NT2/D1 (cell line): ENCODE data around the gene PAPPA2.

ENCODE experiments used
- YY1 ChIP-seq: IDR thresholded peaks from 2 replicates; pipeline ENCODE4 v1.6.1; 2011; ENCODE audit not compliant: insufficient read length, insufficient read depth
- ZNF274 ChIP-seq: IDR thresholded peaks from 2 replicates; pipeline ENCODE4 v1.6.1; 2011; ENCODE audit warnings: mild to moderate bottlenecking, low read depth, low read length

GRCh38 chr1:176605176-176605575, 142.2 kb downstream of the PAPPA2 start:
- TF ChIP-seq YY1, result no peak
- TF ChIP-seq ZNF274, result no peak
